ENCODE data around the gene DCLK2. TPM values are rescaled to one million over a fixed set of nuclear protein-coding genes. Genes with fewer than 3 reads are reported as not detected.

The DCLK2 gene
- total RNA-seq, 6 experiments from 2014 or later, result 0.35 to 1.8 (median 0.68) TPM

- WGBS (ENCODE audit: insufficient coverage, low coverage, low lambda C conversion rate, missing lambda C conversion rate), result 60% methylated on average over 1 of the region's 1 CpG
- intact Hi-C loops (cut with DNase I), result no loop called here
- Histone ChIP-seq H3K27me3 (no peaks in the 10 kb centered on the region), H3K27ac (no peak overlapping the region), H3K4me3 (no peak overlapping the region), H3K9me3 (no peaks in the 10 kb centered on the region), H3K36me3 (no peaks in the 10 kb centered on the region), H3K4me1 (no peaks in the 10 kb centered on the region)
- ATAC-seq (no peak), DNase-seq (no peak)
- TF ChIP-seq, protein P1, sequence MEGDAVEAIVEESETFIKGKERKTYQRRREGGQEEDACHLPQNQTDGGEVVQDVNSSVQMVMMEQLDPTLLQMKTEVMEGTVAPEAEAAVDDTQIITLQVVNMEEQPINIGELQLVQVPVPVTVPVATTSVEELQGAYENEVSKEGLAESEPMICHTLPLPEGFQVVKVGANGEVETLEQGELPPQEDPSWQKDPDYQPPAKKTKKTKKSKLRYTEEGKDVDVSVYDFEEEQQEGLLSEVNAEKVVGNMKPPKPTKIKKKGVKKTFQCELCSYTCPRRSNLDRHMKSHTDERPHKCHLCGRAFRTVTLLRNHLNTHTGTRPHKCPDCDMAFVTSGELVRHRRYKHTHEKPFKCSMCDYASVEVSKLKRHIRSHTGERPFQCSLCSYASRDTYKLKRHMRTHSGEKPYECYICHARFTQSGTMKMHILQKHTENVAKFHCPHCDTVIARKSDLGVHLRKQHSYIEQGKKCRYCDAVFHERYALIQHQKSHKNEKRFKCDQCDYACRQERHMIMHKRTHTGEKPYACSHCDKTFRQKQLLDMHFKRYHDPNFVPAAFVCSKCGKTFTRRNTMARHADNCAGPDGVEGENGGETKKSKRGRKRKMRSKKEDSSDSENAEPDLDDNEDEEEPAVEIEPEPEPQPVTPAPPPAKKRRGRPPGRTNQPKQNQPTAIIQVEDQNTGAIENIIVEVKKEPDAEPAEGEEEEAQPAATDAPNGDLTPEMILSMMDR (IDR thresholded peaks at IDR 0.05), result no peak
- no peak for TF ChIP-seq POLR2A (IDR thresholded peaks at IDR 0.05)
These were observed 53.5 kb downstream of the DCLK2 start for GRCh38 chr4:150131581-150132228.

DNA sequence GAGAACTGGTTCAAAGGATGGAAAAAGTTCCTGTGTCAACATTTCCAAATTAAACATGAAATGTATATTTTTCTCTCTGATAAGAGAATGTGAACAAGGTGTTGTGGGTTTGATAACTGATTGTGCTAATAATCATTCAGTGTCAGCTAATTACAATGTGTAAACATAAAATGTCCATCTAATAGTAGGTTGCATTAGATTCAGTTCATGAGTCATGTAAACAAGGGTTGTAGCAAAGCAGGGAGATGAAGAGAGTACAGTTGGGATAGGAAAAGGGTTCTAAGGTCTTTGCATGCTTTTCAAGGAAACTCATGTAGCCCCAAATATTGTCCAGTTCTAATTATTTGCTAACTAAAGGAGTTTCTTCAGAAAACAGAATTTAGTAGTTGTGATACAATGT, 55.4 kb downstream of the DCLK2 start:
- DNase-seq (no peak), ATAC-seq (no peak)
- Histone ChIP-seq H3K36me3 (no peaks in the 10 kb centered on the region), H3K4me1 (no peaks in the 10 kb centered on the region), H3K4me3 (no peak overlapping the region), H3K27ac (no peak overlapping the region), H3K9me3 (no peaks in the 10 kb centered on the region), H3K27me3 (no peaks in the 10 kb centered on the region)
- intact Hi-C loops (cut with DNase I), result no loop called here
- TF ChIP-seq, protein P1 (IDR thresholded peaks at IDR 0.05), result no peak
- no peak for TF ChIP-seq POLR2A (IDR thresholded peaks at IDR 0.05)

GRCh38 chr4:150135134-150135772, 57.0 kb downstream of the DCLK2 start:
- intact Hi-C loops (cut with DNase I), result no loop called here
- Histone ChIP-seq H3K27me3 (no peaks in the 10 kb centered on the region), H3K4me1 (no peaks in the 10 kb centered on the region), H3K4me3 (no peak overlapping the region), H3K27ac (no peak overlapping the region), H3K9me3 (no peaks in the 10 kb centered on the region), H3K36me3 (no peaks in the 10 kb centered on the region)
- TF ChIP-seq, protein P1 (IDR thresholded peaks at IDR 0.05), result no peak
- no peak for TF ChIP-seq POLR2A (IDR thresholded peaks at IDR 0.05)
- ATAC-seq, result no peak
- no peak for DNase-seq
- WGBS (ENCODE audit: insufficient coverage, low coverage, low lambda C conversion rate, missing lambda C conversion rate), result 31% methylated on average over 4 of the region's 4 CpGs

DNA sequence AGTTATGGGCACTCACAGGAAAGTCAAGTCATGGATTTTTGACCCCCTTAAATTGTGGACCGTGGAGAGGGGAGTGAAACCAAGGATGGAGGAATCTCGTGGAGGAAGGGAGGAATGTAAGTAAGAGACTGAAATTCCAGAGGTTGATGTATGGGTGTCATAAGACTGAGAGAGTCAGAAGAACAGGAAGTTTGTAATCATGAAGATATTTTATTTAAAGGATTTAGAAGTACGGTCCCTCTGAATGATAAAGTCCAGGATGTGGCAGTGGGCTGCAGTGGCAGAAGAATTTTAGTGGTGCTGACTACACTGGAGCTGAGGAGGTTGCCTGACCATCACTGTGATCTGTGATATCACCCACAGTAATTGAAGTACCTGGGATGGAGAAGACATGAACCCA, 57.8 kb downstream of the DCLK2 start:
- TF ChIP-seq, protein P1 (IDR thresholded peaks at IDR 0.05), result no peak
- TF ChIP-seq POLR2A (IDR thresholded peaks at IDR 0.05), result no peak
- ATAC-seq (no peak), DNase-seq (no peak)
- intact Hi-C loops (cut with DNase I), result no loop called here
- H3K4me3 ChIP-seq, result no peak overlapping the region
- WGBS (ENCODE audit: insufficient coverage, low coverage, low lambda C conversion rate, missing lambda C conversion rate), result 41% methylated on average over 3 of the region's 3 CpGs
- no peaks in the 10 kb centered on the region for H3K27me3 ChIP-seq
- no peaks in the 10 kb centered on the region for H3K9me3 ChIP-seq
- no peaks in the 10 kb centered on the region for H3K36me3 ChIP-seq
- no peak overlapping the region for H3K27ac ChIP-seq
- no peaks in the 10 kb centered on the region for H3K4me1 ChIP-seq

All from right lobe of liver (tissue), 6 donors.